ENCODE measurements around the gene NPHP4. TPM values are rescaled to one million over a fixed set of nuclear protein-coding genes. Genes with fewer than 3 reads are reported as not detected.

Gene NPHP4
- total RNA-seq, 1 donor from 2014 or later: 8.8 TPM

DNA sequence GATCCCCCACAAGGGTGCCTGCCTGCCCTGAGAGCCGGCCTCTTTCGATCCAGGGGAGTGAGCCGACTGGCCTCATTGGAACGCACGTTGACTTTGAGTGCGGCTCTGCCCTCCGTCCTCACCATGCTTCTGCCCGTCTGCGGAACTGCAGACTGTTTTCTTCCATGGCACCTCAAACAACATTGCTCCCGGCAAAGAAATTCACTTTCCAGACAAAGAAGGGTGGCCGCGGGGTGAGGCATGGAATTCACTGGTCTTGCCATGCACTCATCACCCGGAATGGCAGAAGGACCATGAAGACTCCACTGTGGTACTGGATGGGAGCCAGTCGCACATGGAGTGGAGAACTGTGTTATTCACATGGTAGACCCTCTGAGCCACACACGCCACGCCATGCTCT, 169.5 kb downstream of the NPHP4 start:
- H3K4me3 ChIP-seq (ENCODE audit: low read depth, low read length): no peak overlapping the region
- no peak for DNase-seq (ENCODE audit: low read depth)
- TF ChIP-seq, protein P1, sequence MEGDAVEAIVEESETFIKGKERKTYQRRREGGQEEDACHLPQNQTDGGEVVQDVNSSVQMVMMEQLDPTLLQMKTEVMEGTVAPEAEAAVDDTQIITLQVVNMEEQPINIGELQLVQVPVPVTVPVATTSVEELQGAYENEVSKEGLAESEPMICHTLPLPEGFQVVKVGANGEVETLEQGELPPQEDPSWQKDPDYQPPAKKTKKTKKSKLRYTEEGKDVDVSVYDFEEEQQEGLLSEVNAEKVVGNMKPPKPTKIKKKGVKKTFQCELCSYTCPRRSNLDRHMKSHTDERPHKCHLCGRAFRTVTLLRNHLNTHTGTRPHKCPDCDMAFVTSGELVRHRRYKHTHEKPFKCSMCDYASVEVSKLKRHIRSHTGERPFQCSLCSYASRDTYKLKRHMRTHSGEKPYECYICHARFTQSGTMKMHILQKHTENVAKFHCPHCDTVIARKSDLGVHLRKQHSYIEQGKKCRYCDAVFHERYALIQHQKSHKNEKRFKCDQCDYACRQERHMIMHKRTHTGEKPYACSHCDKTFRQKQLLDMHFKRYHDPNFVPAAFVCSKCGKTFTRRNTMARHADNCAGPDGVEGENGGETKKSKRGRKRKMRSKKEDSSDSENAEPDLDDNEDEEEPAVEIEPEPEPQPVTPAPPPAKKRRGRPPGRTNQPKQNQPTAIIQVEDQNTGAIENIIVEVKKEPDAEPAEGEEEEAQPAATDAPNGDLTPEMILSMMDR (conservative IDR thresholded peaks at IDR 0.05; ENCODE audit: low read depth, low read length): no peak

GRCh38 chr1:5822266-5822665, 170.0 kb downstream of the NPHP4 start:
- H3K4me3 ChIP-seq (ENCODE audit: low read depth, low read length): no peak overlapping the region
- TF ChIP-seq, protein P1 (conservative IDR thresholded peaks at IDR 0.05; ENCODE audit: low read depth, low read length): no peak
- no peak for DNase-seq (ENCODE audit: low read depth)

- no peak overlapping the region for H3K4me3 ChIP-seq (ENCODE audit: low read depth, low read length)
- TF ChIP-seq, protein P1 (conservative IDR thresholded peaks at IDR 0.05; ENCODE audit: low read depth, low read length): no peak
- no peak for DNase-seq (ENCODE audit: low read depth)
Measured at GRCh38 chr1:5821540-5822176, 170.6 kb downstream of the NPHP4 start.

DNA sequence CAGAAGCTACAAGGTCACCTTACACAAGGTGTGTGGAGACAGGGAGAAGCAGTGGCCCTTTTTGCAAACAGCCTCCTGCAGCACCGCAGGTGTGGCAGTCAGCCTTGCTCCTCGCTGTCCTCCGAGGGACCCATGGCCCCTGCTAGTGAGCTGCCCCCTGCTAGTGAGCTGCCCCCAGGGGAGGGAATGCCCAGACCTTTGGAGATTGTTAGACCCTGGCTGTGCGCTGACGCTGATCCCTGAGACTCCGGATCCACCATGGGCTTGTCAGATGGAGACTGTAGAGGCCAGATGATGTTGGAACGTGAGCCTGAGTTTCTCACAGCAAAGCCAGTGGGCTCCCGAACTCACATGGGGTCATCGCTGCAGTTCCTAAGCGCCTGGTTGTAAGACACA, 172.2 kb downstream of the NPHP4 start:
- TF ChIP-seq, protein P1 (conservative IDR thresholded peaks at IDR 0.05; ENCODE audit: low read depth, low read length): no peak
- H3K4me3 ChIP-seq (ENCODE audit: low read depth, low read length): no peak overlapping the region

GRCh38 chr1:5819391-5820025, 172.7 kb downstream of the NPHP4 start:
- no peak for DNase-seq (ENCODE audit: low read depth)
- TF ChIP-seq, protein P1 (conservative IDR thresholded peaks at IDR 0.05; ENCODE audit: low read depth, low read length): no peak
- no peak overlapping the region for H3K4me3 ChIP-seq (ENCODE audit: low read depth, low read length)

More for the DNA sequence above, 172.2 kb downstream of the NPHP4 start:
- no peak for DNase-seq (ENCODE audit: low read depth)

- TF ChIP-seq, protein P1 (conservative IDR thresholded peaks at IDR 0.05; ENCODE audit: low read depth, low read length): no peak
Measured at GRCh38 chr1:5818755-5819154, 173.5 kb downstream of the NPHP4 start.

GRCh38 chr1:5815716-5816115, 176.5 kb downstream of the NPHP4 start:
- H3K4me3 ChIP-seq (ENCODE audit: low read depth, low read length): no peak overlapping the region

More at GRCh38 chr1:5818755-5819154, 173.5 kb downstream of the NPHP4 start:
- H3K4me3 ChIP-seq (ENCODE audit: low read depth, low read length): no peak overlapping the region
- DNase-seq (ENCODE audit: low read depth): no peak

More at GRCh38 chr1:5815716-5816115, 176.5 kb downstream of the NPHP4 start:
- TF ChIP-seq, protein P1 (conservative IDR thresholded peaks at IDR 0.05; ENCODE audit: low read depth, low read length): no peak
- no peak for DNase-seq (ENCODE audit: low read depth)

All from epithelial cell of proximal tubule (primary cell).